DND-41 (cell line): ENCODE measurements around the gene DOCK4.

ENCODE experiments used
- CTCF ChIP-seq: IDR thresholded peaks from 2 replicates; pipeline ENCODE4 v1.5.1; 2012; ENCODE audit warnings: borderline replicate concordance, low read length, moderate library complexity, mild to moderate bottlenecking; ENCODE audit not compliant: poor library complexity, severe bottlenecking; ENCODE audit errors: extremely low read depth
- EZH2 ChIP-seq: IDR thresholded peaks from 3 replicates; pipeline ENCODE4 v1.6.1; 2012; ENCODE audit warnings: borderline replicate concordance, low read depth, mild to moderate bottlenecking, moderate library complexity, low read length, inconsistent platforms; ENCODE audit not compliant: severe bottlenecking

- TF ChIP-seq CTCF: no peak
- TF ChIP-seq EZH2: no peak
Observed at GRCh38 chr7:111676811-111677210, 529.4 kb downstream of the DOCK4 start.
